Skin epidermis (tissue), 12 donors: ENCODE data around the gene CGREF1.
A peak's percentile ranks its signal among the peaks of the same experiment; 100 is the strongest.

Source experiments
- H3K27ac ChIP-seq, 21 experiments: fragments of 200-600 bp; sonication (generic) in 11 of 21; one replicate each; pipeline ENCODE4 v1.5.0; 2020; ENCODE audit warnings: mild to moderate bottlenecking in 3 of 21, inconsistent platforms in 2 of 21, moderate library complexity in 2 of 21
- H3K4me3 ChIP-seq, 7 experiments: fragments of 200-600 bp; sonication (generic) in 2 of 7; one replicate each; pipeline ENCODE4 v1.5.0; 2020; ENCODE audit warnings: inconsistent platforms in 2 of 7, mild to moderate bottlenecking in 2 of 7, moderate library complexity in 1 of 7

CGREF1 gene

GRCh38 chr2:27118525-27119329 is at the start of gene CGREF1:
Gene CGREF1, minus strand, starts transcription at chr2:27119128. Its CDS starts 14,762 bp downstream, at chr2:27104366.
- Histone ChIP-seq H3K4me3 (peak within 1 kb of the TSS; percentile 24 to 53 (median 35)), H3K27ac (no peak within 1 kb of the TSS)

GRCh38 chr2:27164960-27165763 is 46.2 kb upstream of the CGREF1 start:
- Histone ChIP-seq H3K27ac (no peak overlapping the region), H3K4me3 (no peak overlapping the region)

- Histone ChIP-seq H3K4me3 (no peak overlapping the region), H3K27ac (no peak overlapping the region)
Measured at GRCh38 chr2:27162151-27163121, 43.5 kb upstream of the CGREF1 start.

GRCh38 chr2:27160191-27160590 is 41.3 kb upstream of the CGREF1 start:
- no peak overlapping the region for H3K4me3 ChIP-seq

GRCh38 chr2:27159271-27159670 is 40.3 kb upstream of the CGREF1 start:
- no peak overlapping the region for H3K4me3 ChIP-seq
- H3K27ac ChIP-seq, result no peak overlapping the region

More at GRCh38 chr2:27160191-27160590, 41.3 kb upstream of the CGREF1 start:
- H3K27ac ChIP-seq, result no peak overlapping the region

GRCh38 chr2:27158468-27158867 is 39.5 kb upstream of the CGREF1 start:
- Histone ChIP-seq H3K27ac (no peak overlapping the region), H3K4me3 (no peak overlapping the region)

- Histone ChIP-seq H3K27ac (no peak overlapping the region), H3K4me3 (no peak overlapping the region)
Measured at GRCh38 chr2:27155069-27155520, 36.2 kb upstream of the CGREF1 start.

- Histone ChIP-seq H3K4me3 (no peak overlapping the region), H3K27ac (no peak overlapping the region)
Measured at GRCh38 chr2:27154488-27154887, 35.6 kb upstream of the CGREF1 start.

- Histone ChIP-seq H3K27ac (no peak overlapping the region), H3K4me3 (no peak overlapping the region)
Measured at GRCh38 chr2:27152796-27153464, 34.0 kb upstream of the CGREF1 start.

- no peak overlapping the region for H3K4me3 ChIP-seq
- H3K27ac ChIP-seq, result no peak overlapping the region
Measured at GRCh38 chr2:27152102-27152795, 33.3 kb upstream of the CGREF1 start.

- H3K4me3 ChIP-seq, result no peak overlapping the region
Measured at GRCh38 chr2:27150639-27151230, 31.8 kb upstream of the CGREF1 start.

GRCh38 chr2:27149570-27150405 is 30.9 kb upstream of the CGREF1 start:
- no peak overlapping the region for H3K27ac ChIP-seq
- no peak overlapping the region for H3K4me3 ChIP-seq

More at GRCh38 chr2:27150639-27151230, 31.8 kb upstream of the CGREF1 start:
- H3K27ac ChIP-seq, result no peak overlapping the region

- no peak within 1 kb of the TSS for H3K4me3 ChIP-seq
- H3K27ac ChIP-seq, result no peak within 1 kb of the TSS
Measured at GRCh38 chr2:27148801-27149439, 30.0 kb upstream of the CGREF1 start, which contains the start of gene TCF23. Gene TCF23, plus strand, starts transcription at chr2:27149004. Its CDS starts 130 bp downstream, at chr2:27149134.

GRCh38 chr2:27147935-27148334 is 29.0 kb upstream of the CGREF1 start:
- H3K27ac ChIP-seq, result no peak overlapping the region
- no peak overlapping the region for H3K4me3 ChIP-seq

- Histone ChIP-seq H3K27ac (no peak overlapping the region), H3K4me3 (no peak overlapping the region)
Measured at GRCh38 chr2:27145682-27146081, 26.8 kb upstream of the CGREF1 start.

- Histone ChIP-seq H3K27ac (no peak overlapping the region), H3K4me3 (no peak overlapping the region)
Measured at GRCh38 chr2:27143285-27143684, 24.4 kb upstream of the CGREF1 start.

GRCh38 chr2:27139310-27139709 is 20.4 kb upstream of the CGREF1 start, which contains the start of gene PRR30:
Gene PRR30, minus strand, starts transcription at chr2:27139410. Its CDS starts 1,081 bp downstream, at chr2:27138329.
- Histone ChIP-seq H3K27ac (no peak within 1 kb of the TSS), H3K4me3 (no peak within 1 kb of the TSS)
